ENCODE results near the gene NFU1. TPM values are rescaled to one million over a fixed set of nuclear protein-coding genes. Genes with fewer than 3 reads are reported as not detected.

The NFU1 gene
- total and polyA plus RNA-seq, 2 donors (not counting 1 experiment from before 2014, with no cell fraction given), result 57.3 to 62.9 TPM

DNA sequence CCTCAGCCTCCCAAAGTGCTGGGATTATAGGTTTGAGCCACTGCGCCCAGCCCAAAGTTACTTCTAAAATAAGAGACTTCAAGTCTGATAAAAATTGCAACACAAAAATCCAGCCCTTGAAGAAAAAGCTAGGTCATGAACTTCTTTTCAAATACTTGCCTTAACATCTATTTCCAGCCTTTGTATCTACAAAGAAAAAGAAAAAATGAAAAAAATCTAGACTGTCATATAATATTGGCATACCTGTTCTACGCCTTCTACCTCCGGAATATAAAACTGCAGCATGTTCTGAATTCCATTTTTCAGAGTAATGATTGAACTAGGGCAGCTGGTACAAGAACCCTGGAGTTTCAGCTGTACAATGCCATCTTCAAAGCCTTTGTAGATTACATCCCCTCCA, 37.1 kb downstream of the NFU1 start:
- DNase-seq (ENCODE audit: low read depth in 2 of 2), result no peak
- H3K27ac ChIP-seq (ENCODE audit: insufficient read depth, low read length), result no peak overlapping the region
- no peak overlapping the region for H2AFZ ChIP-seq (ENCODE audit: low read length)
- H3K4me2 ChIP-seq (ENCODE audit: extremely low read depth, insufficient read depth, low read length), result no peak overlapping the region
- H3K9me3 ChIP-seq (ENCODE audit: control insufficient read depth, insufficient read depth, low read depth, low read length), result no peaks in the 10 kb centered on the region
- no peaks in the 10 kb centered on the region for H3K79me2 ChIP-seq (ENCODE audit: control insufficient read depth, insufficient read depth, low read length)
- no peak overlapping the region for H3K9ac ChIP-seq (ENCODE audit: insufficient read depth, low read length)
- no peaks in the 10 kb centered on the region for H3K4me1 ChIP-seq (ENCODE audit: control insufficient read depth, extremely low read depth, insufficient read depth, low read length)
- H3K27me3 ChIP-seq (ENCODE audit: control insufficient read depth, insufficient read depth, low read length), result no peaks in the 10 kb centered on the region
- no peaks in the 10 kb centered on the region for H3K36me3 ChIP-seq (ENCODE audit: control insufficient read depth, insufficient read depth, low read length)
- H3K4me3 ChIP-seq (replicated peaks in 1 of 4; ENCODE audit: control extremely low read depth in 1 of 4, insufficient read depth in 1 of 4, low read depth in 3 of 4, low read length in 4 of 4), result no peak overlapping the region
- TF ChIP-seq, protein P1, sequence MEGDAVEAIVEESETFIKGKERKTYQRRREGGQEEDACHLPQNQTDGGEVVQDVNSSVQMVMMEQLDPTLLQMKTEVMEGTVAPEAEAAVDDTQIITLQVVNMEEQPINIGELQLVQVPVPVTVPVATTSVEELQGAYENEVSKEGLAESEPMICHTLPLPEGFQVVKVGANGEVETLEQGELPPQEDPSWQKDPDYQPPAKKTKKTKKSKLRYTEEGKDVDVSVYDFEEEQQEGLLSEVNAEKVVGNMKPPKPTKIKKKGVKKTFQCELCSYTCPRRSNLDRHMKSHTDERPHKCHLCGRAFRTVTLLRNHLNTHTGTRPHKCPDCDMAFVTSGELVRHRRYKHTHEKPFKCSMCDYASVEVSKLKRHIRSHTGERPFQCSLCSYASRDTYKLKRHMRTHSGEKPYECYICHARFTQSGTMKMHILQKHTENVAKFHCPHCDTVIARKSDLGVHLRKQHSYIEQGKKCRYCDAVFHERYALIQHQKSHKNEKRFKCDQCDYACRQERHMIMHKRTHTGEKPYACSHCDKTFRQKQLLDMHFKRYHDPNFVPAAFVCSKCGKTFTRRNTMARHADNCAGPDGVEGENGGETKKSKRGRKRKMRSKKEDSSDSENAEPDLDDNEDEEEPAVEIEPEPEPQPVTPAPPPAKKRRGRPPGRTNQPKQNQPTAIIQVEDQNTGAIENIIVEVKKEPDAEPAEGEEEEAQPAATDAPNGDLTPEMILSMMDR (conservative IDR thresholded peaks at IDR 0.05 in 1 of 2, IDR thresholded peaks at IDR 0.05 in 1 of 2; ENCODE audit: low read depth in 1 of 2, low read length in 2 of 2), result no peak
- no peaks in the 10 kb centered on the region for H4K20me1 ChIP-seq (ENCODE audit: control insufficient read depth, extremely low read depth, insufficient read depth, low read length)

GRCh38 chr2:69397234-69397633, 40.0 kb downstream of the NFU1 start:
- TF ChIP-seq, protein P1 (conservative IDR thresholded peaks at IDR 0.05 in 1 of 2, IDR thresholded peaks at IDR 0.05 in 1 of 2; ENCODE audit: low read depth in 1 of 2, low read length in 2 of 2), result no peak
- TF ChIP-seq EZH2 (IDR thresholded peaks at IDR 0.05; ENCODE audit: low read length, missing control alignments), result no peak

DNA sequence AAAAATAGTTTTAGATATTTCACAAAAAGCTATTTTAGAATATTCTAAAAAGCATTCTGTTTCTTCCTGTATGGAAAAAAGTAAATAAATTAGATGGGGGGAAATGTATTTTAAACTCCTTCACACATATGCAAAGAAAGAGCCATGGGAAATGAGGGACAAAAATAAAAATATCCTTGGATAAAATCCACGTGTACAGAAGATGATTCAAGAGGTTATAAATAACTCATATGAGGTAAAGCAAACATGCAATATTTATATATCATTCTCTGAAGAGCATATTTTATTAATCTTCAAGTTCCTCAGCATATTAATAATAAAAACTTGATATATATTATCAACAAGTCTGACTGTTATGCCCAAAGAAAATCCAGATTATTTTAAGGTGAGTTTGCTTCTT, 41.4 kb downstream of the NFU1 start:
- Histone ChIP-seq H2AFZ (ENCODE audit: low read length) (no peak overlapping the region), H3K4me3 (replicated peaks in 1 of 4; ENCODE audit: control extremely low read depth in 1 of 4, insufficient read depth in 1 of 4, low read depth in 3 of 4, low read length in 4 of 4) (no peak overlapping the region), H3K27me3 (ENCODE audit: control insufficient read depth, insufficient read depth, low read length) (no peaks in the 10 kb centered on the region), H3K9ac (ENCODE audit: insufficient read depth, low read length) (no peak overlapping the region), H3K36me3 (ENCODE audit: control insufficient read depth, insufficient read depth, low read length) (no peaks in the 10 kb centered on the region), H4K20me1 (ENCODE audit: control insufficient read depth, extremely low read depth, insufficient read depth, low read length) (no peaks in the 10 kb centered on the region), H3K9me3 (ENCODE audit: control insufficient read depth, insufficient read depth, low read depth, low read length) (no peaks in the 10 kb centered on the region), H3K4me2 (ENCODE audit: extremely low read depth, insufficient read depth, low read length) (no peak overlapping the region), H3K27ac (ENCODE audit: insufficient read depth, low read length) (no peak overlapping the region), H3K79me2 (ENCODE audit: control insufficient read depth, insufficient read depth, low read length) (no peaks in the 10 kb centered on the region), H3K4me1 (ENCODE audit: control insufficient read depth, extremely low read depth, insufficient read depth, low read length) (no peaks in the 10 kb centered on the region)
- TF ChIP-seq, protein P1 (conservative IDR thresholded peaks at IDR 0.05 in 1 of 2, IDR thresholded peaks at IDR 0.05 in 1 of 2; ENCODE audit: low read depth in 1 of 2, low read length in 2 of 2), result no peak
- no peak for TF ChIP-seq EZH2 (IDR thresholded peaks at IDR 0.05; ENCODE audit: low read length, missing control alignments)
- DNase-seq (ENCODE audit: low read depth in 2 of 2), result no peak

More at GRCh38 chr2:69397234-69397633, 40.0 kb downstream of the NFU1 start:
- H4K20me1 ChIP-seq (ENCODE audit: control insufficient read depth, extremely low read depth, insufficient read depth, low read length), result no peaks in the 10 kb centered on the region
- no peak overlapping the region for H3K4me2 ChIP-seq (ENCODE audit: extremely low read depth, insufficient read depth, low read length)
- no peak overlapping the region for H3K4me3 ChIP-seq (replicated peaks in 1 of 4; ENCODE audit: control extremely low read depth in 1 of 4, insufficient read depth in 1 of 4, low read depth in 3 of 4, low read length in 4 of 4)
- H3K9me3 ChIP-seq (ENCODE audit: control insufficient read depth, insufficient read depth, low read depth, low read length), result no peaks in the 10 kb centered on the region
- no peak overlapping the region for H2AFZ ChIP-seq (ENCODE audit: low read length)
- H3K27ac ChIP-seq (ENCODE audit: insufficient read depth, low read length), result no peak overlapping the region
- H3K36me3 ChIP-seq (ENCODE audit: control insufficient read depth, insufficient read depth, low read length), result no peaks in the 10 kb centered on the region
- H3K4me1 ChIP-seq (ENCODE audit: control insufficient read depth, extremely low read depth, insufficient read depth, low read length), result no peaks in the 10 kb centered on the region
- no peak for DNase-seq (ENCODE audit: low read depth in 2 of 2)
- no peaks in the 10 kb centered on the region for H3K79me2 ChIP-seq (ENCODE audit: control insufficient read depth, insufficient read depth, low read length)
- H3K9ac ChIP-seq (ENCODE audit: insufficient read depth, low read length), result no peak overlapping the region
- H3K27me3 ChIP-seq (ENCODE audit: control insufficient read depth, insufficient read depth, low read length), result no peaks in the 10 kb centered on the region
